HEK293T (cell line): ENCODE results near the gene HS3ST3A1.

ENCODE experiments used
- ARNT ChIP-seq: fragments of 450-650 bp; IDR thresholded peaks from 2 replicates; pipeline ENCODE4 v1.6.1; 2017; ENCODE audit warnings: mild to moderate bottlenecking
- CTBP1 ChIP-seq: fragments of 450-650 bp; IDR thresholded peaks from 2 replicates; pipeline ENCODE4 v1.6.1; 2016; ENCODE audit warnings: borderline replicate concordance
- ELF4 ChIP-seq: fragments of 450-650 bp; IDR thresholded peaks from 2 replicates; pipeline ENCODE4 v1.6.1; 2017; ENCODE audit warnings: antibody characterized with exemption
- FOXA1 ChIP-seq: fragments of 450-650 bp; IDR thresholded peaks from 2 replicates; pipeline ENCODE4 v1.6.1; 2016; ENCODE audit warnings: mild to moderate bottlenecking
- FOXK2 ChIP-seq: fragments of 450-650 bp; IDR thresholded peaks from 2 replicates; pipeline ENCODE4 v1.6.1; 2016; ENCODE audit warnings: mild to moderate bottlenecking
- FOXM1 ChIP-seq: fragments of 450-650 bp; IDR thresholded peaks from 2 replicates; pipeline ENCODE4 v1.6.1; 2017; ENCODE audit warnings: mild to moderate bottlenecking, borderline replicate concordance
- PKNOX1 ChIP-seq: fragments of 450-650 bp; IDR thresholded peaks from 2 replicates; pipeline ENCODE4 v1.6.1; 2016
- SP1 ChIP-seq: fragments of 450-650 bp; IDR thresholded peaks from 2 replicates; pipeline ENCODE4 v1.6.1; 2017
- SUZ12 ChIP-seq: fragments of 450-650 bp; IDR thresholded peaks from 2 replicates; pipeline ENCODE4 v1.6.1; 2016; ENCODE audit warnings: mild to moderate bottlenecking
- TARDBP ChIP-seq: fragments of 450-650 bp; IDR thresholded peaks from 2 replicates; pipeline ENCODE4 v1.6.1; 2016
- ZNF384 ChIP-seq: fragments of 450-650 bp; IDR thresholded peaks from 2 replicates; pipeline ENCODE4 v1.6.1; 2016

- no peak for TF ChIP-seq ARNT
- no peak for TF ChIP-seq FOXK2
- no peak for TF ChIP-seq FOXM1
- TF ChIP-seq FOXA1, result no peak
- TF ChIP-seq ELF4, result no peak
- no peak for TF ChIP-seq PKNOX1
- no peak for TF ChIP-seq SUZ12
- TF ChIP-seq TARDBP, result no peak
- TF ChIP-seq SP1, result no peak
- no peak for TF ChIP-seq ZNF384
- no peak for TF ChIP-seq CTBP1
Observed at GRCh38 chr17:13636951-13637350, 35.2 kb upstream of the HS3ST3A1 start.
